Heart right ventricle (tissue), 16 donors: ENCODE results near the gene SCARB1. TPM values are rescaled to one million over a fixed set of nuclear protein-coding genes. Genes with fewer than 3 reads are reported as not detected.

Experiments used
- ATAC-seq, 8 donors: fragments of 200-7000 bp; cut with Tn5 transposase; one replicate each; pipeline ENCODE4 v1.9.1; 2020; ENCODE audit warnings: mild to moderate bottlenecking in 8 of 8, moderate library complexity in 8 of 8, moderate number of reproducible peaks in 1 of 8
- DNase-seq, 2 donors: peaks; one replicate each; pipeline ENCODE4 v3.0.0-alpha.2; 2020
- H3K27ac ChIP-seq, 10 donors: fragments of 200-600 bp; sonication (generic) in 2 of 10; one replicate each; pipeline versions ENCODE4 v1.5.0 to v1.8.0; 2020 to 2022; ENCODE audit warnings: mild to moderate bottlenecking in 3 of 10
- H3K27me3 ChIP-seq, 7 donors: fragments of 200-600 bp; one replicate each; pipeline ENCODE4 v1.8.0; 2021 to 2022; ENCODE audit warnings: mild to moderate bottlenecking in 2 of 7
- H3K36me3 ChIP-seq, 9 donors: fragments of 200-600 bp; sonication (generic) in 1 of 9; one replicate each; pipeline versions ENCODE4 v1.5.0 to v1.8.0; 2020 to 2022; ENCODE audit warnings: mild to moderate bottlenecking in 2 of 9
- H3K4me1 ChIP-seq, 9 donors: fragments of 200-600 bp; sonication (generic) in 1 of 9; one replicate each; pipeline versions ENCODE4 v1.5.0 to v1.8.0; 2020 to 2022; ENCODE audit warnings: mild to moderate bottlenecking in 4 of 9
- H3K4me3 ChIP-seq, 10 donors: fragments of 200-600 bp; sonication (generic) in 2 of 10; one replicate each; pipeline versions ENCODE4 v1.5.0 to v1.8.0; 2020 to 2022; ENCODE audit warnings: mild to moderate bottlenecking in 7 of 10, moderate library complexity in 2 of 10
- H3K9me3 ChIP-seq, 11 donors: fragments of 200-600 bp in 10 of 11; sonication (generic) in 2 of 11; one replicate each; pipeline versions ENCODE4 v1.5.0 to v1.8.0; 2013 to 2022; ENCODE audit warnings: mild to moderate bottlenecking in 2 of 11, control low read depth in 1 of 11, moderate library complexity in 1 of 11
- CTCF ChIP-seq, 9 donors: fragments of 200-600 bp; sonication (generic) in 2 of 9; IDR thresholded peaks; one replicate each; pipeline versions ENCODE4 v1.5.0 to v1.8.0; 2021 to 2022; ENCODE audit warnings: antibody characterized with exemption in 9 of 9, mild to moderate bottlenecking in 5 of 9, moderate library complexity in 1 of 9
- WGBS, 2 donors: extraction: QIAGEN DNeasy Blood & Tissue Kit; methylation state at CpG; one replicate each; pipeline ENCODE4 v1.1.7; 2013; ENCODE audit warnings: inconsistent platforms in 1 of 2; 5-methylcytosine and 5-hydroxymethylcytosine counted together
- intact Hi-C, 10 donors: fragments of 100-400 bp; cut with DNase I; formaldehyde crosslinking; loops; one replicate each; pipeline versions ENCODE4 v1.11.1 to v1.14.2; 2022
- polyA plus RNA-seq, 2 donors: library from polyadenylated mRNA; stranded (reverse); fragments of 200-250 nt; gene quantifications; one replicate each; pipeline ENCODE4 v1.2.3, GENCODE V29; 2013
- total RNA-seq, 10 donors: library from RNA; stranded (reverse); fragmentation: NEBNext Ultra II Directional in 3 of 10; extraction: Animal tissue kit (Norgen Biotek cat#: 25700) in 3 of 10; gene quantifications; one replicate each; pipeline versions ENCODE4 v1.2.1 to v1.2.4, GENCODE V29; 2021 to 2023
- donor health status: Arrhythmogenic right ventricular cardiomyopathy.
- donor health status: ischemic (EF 13 %, LVEDD 7.1; RV severe dilation, severe dysfunction).
- donor health status: healthy with polysubstance abuse.
- donor health status: DM: no; HTN: yes; CAD: no.
- donor health status: DM: no; HTN: no; CAD: no.
- donor health status: ischemic (EF 25% LVEDD 6.9; RV normal size, moderate dysfunction).
- donor health status: ischemic (EF 25% LVEDD 5.7; RV mildly dilated, moderate dysfunction).
- donor health status: healthy.
- donor health status: DM: yes; HTN: yes; CAD: no.
- donor health status: Ischemic cardiomyopathy.
- donor health status: ischemic (EF 35%, LVEDD 5.7; RV mildly dilated, moderate dysfunction).
- donor health status: nonischemic (EF 11% LVEDD 7.7; RV severe dilation, severe dysfunction).
- donor health status: DM: yes; HTN: yes; CAD: no.
- donor health status: PGD.
- donor health status: ischemic (EF 29% LVEDD 5.4; RV normal size, mild dysfunction).
- donor health status: nonischemic (EF 23%, LVEDD 6.1; RV moderate dilation, normal function).

SCARB1 gene
- total and polyA plus RNA-seq, 12 donors = 7.7 to 19.9 (median 11.5) TPM

- no peaks in the 10 kb centered on the region for H3K9me3 ChIP-seq
- no peak for DNase-seq
- 91 to 94% methylated on average over 11 of the region's 11 CpGs for WGBS, 2 donors
- peaks cover 15 to 57% (median 40%) of the 10 kb centered on the region in 9 donors for H3K4me1 ChIP-seq
- no peak overlapping the region for H3K27ac ChIP-seq
- H3K27me3 ChIP-seq = no peaks in the 10 kb centered on the region
- ATAC-seq = no peak
- TF ChIP-seq CTCF (IDR thresholded peaks at IDR 0.05) = no peak
- H3K36me3 ChIP-seq = peaks cover 0 to 5% (median 0%) of the 10 kb centered on the region in 9 donors
- H3K4me3 ChIP-seq = no peak overlapping the region
- intact Hi-C loops = no loop called here
Observed at GRCh38 chr12:124857921-124858461, 5.7 kb downstream of the SCARB1 start.

GRCh38 chr12:124856842-124857178 lies 6.9 kb downstream of the SCARB1 start:
- Histone ChIP-seq H3K4me1 (peaks cover 12 to 54% (median 28%) of the 10 kb centered on the region in 9 donors), H3K36me3 (peaks cover 0 to 5% (median 0%) of the 10 kb centered on the region in 9 donors), H3K27me3 (no peaks in the 10 kb centered on the region), H3K9me3 (no peaks in the 10 kb centered on the region), H3K4me3 (no peak overlapping the region), H3K27ac (peak overlapping the region in 5 of 10 donors; percentile 34 to 81 (median 56))
- no peak for ATAC-seq
- 83 to 85% methylated on average over 14 of the region's 14 CpGs for WGBS, 2 donors
- intact Hi-C loops = no loop called here
- peak in 1 of 9 donors; percentile 1 for TF ChIP-seq CTCF (IDR thresholded peaks at IDR 0.05)
- no peak for DNase-seq

- H3K27me3 ChIP-seq = no peaks in the 10 kb centered on the region
- intact Hi-C loops = no loop called here
- peaks cover 0 to 5% (median 0%) of the 10 kb centered on the region in 9 donors for H3K36me3 ChIP-seq
- peaks cover 12 to 49% (median 23%) of the 10 kb centered on the region in 9 donors for H3K4me1 ChIP-seq
- WGBS, 2 donors = 37 to 38% methylated on average over 16 of the region's 16 CpGs
- H3K9me3 ChIP-seq = no peaks in the 10 kb centered on the region
- DNase-seq (no peak), ATAC-seq (peak; percentile 14 to 67 (median 55))
- TF ChIP-seq CTCF (IDR thresholded peaks at IDR 0.05) = peak; percentile 26 to 66 (median 54)
- no peak overlapping the region for H3K4me3 ChIP-seq
- H3K27ac ChIP-seq = peak overlapping the region in 7 of 10 donors; percentile 34 to 81 (median 47)
Observed at GRCh38 chr12:124856132-124856841, 7.4 kb downstream of the SCARB1 start.

GRCh38 chr12:124855275-124855957 lies 8.2 kb downstream of the SCARB1 start:
- H3K27me3 ChIP-seq = no peaks in the 10 kb centered on the region
- no peak for ATAC-seq
- peaks cover 0 to 5% (median 0%) of the 10 kb centered on the region in 9 donors for H3K36me3 ChIP-seq
- peaks cover 12 to 44% (median 21%) of the 10 kb centered on the region in 9 donors for H3K4me1 ChIP-seq
- peak overlapping the region in 7 of 10 donors; percentile 29 to 68 (median 56) for H3K27ac ChIP-seq
- WGBS, 2 donors = 73 to 76% methylated on average over 15 of the region's 15 CpGs
- H3K4me3 ChIP-seq = no peak overlapping the region
- H3K9me3 ChIP-seq = no peaks in the 10 kb centered on the region
- DNase-seq = no peak
- intact Hi-C loops = no loop called here
- TF ChIP-seq CTCF (IDR thresholded peaks at IDR 0.05) = no peak
